Panc1 (cell line): Measurements from ENCODE around the gene FGD4. TPM values are rescaled to one million over a fixed set of nuclear protein-coding genes. Genes with fewer than 3 reads are reported as not detected.

Source experiments
- ATAC-seq: fragments of 200-7000 bp; cut with Tn5 transposase; 2 replicates; pipeline ENCODE4 v1.9.1; 2020; ENCODE audit warnings: mild to moderate bottlenecking, moderate library complexity
- BruUV-seq: library from RNA; stranded (reverse); fragments of 400-500 nt; replicated peaks from 2 replicates; lab custom pipeline; 2021; lab: Mats Ljungman, UMichigan
- CTCF ChIA-PET: fragments of 300-600 bp; sonication (Branson Sonifier 250); formaldehyde crosslinking; loops from one replicate; lab custom pipeline; 2022; ENCODE audit warnings: antibody characterized with exemption; lab: Charles Lee
- POLR2A ChIA-PET: fragments of 300-600 bp; sonication (Branson Sonifier 250); formaldehyde crosslinking; loops from one replicate; lab custom pipeline; 2022; ENCODE audit warnings: antibody characterized with exemption; lab: Charles Lee
- DNase-seq: peaks from one replicate; pipeline ENCODE4 v3.0.0-alpha.2; 2010; ENCODE audit warnings: low read depth, low spot score
- H3K27ac ChIP-seq: 2 replicates; pipeline ENCODE4 v1.5.1; 2011; ENCODE audit warnings: mild to moderate bottlenecking, low read length, inconsistent platforms
- H3K27me3 ChIP-seq: fragments of 200-500 bp; sonication (Bioruptor generic); 2 replicates; pipeline ENCODE4 v1.6.0; 2014; ENCODE audit warnings: low read length, inconsistent platforms; ENCODE audit not compliant: control insufficient read depth, insufficient read depth
- H3K36me3 ChIP-seq: fragments of 200-500 bp; sonication (Bioruptor generic); 2 replicates; pipeline ENCODE4 v1.5.1; 2014; ENCODE audit warnings: inconsistent platforms, mild to moderate bottlenecking, low read length, moderate library complexity; ENCODE audit not compliant: control insufficient read depth, insufficient read depth
- H3K4me1 ChIP-seq: 2 replicates; pipeline ENCODE4 v1.5.1; 2011; ENCODE audit warnings: inconsistent platforms, mild to moderate bottlenecking, low read length, moderate library complexity; ENCODE audit not compliant: control insufficient read depth, insufficient read depth
- H3K4me3 ChIP-seq, 2 experiments: 2 replicates each; pipeline ENCODE4 v1.5.1; 2011 to 2012; ENCODE audit warnings: low read depth in 2 of 2, low read length in 2 of 2, mild to moderate bottlenecking in 2 of 2, inconsistent platforms in 1 of 2, moderate library complexity in 1 of 2
- H3K9me3 ChIP-seq: fragments of 200-500 bp; sonication (Bioruptor generic); 2 replicates; pipeline ENCODE4 v1.5.1; 2014; ENCODE audit warnings: low read depth, mild to moderate bottlenecking, inconsistent platforms, low read length, moderate library complexity; ENCODE audit not compliant: control insufficient read depth, insufficient read depth
- CTCF ChIP-seq: fragments of 450-650 bp; IDR thresholded peaks from 2 replicates; pipeline ENCODE4 v1.5.1; 2017; ENCODE audit warnings: mild to moderate bottlenecking
- POLR2AphosphoS5 ChIP-seq: IDR thresholded peaks from 2 replicates; pipeline ENCODE4 v1.6.1; 2012; ENCODE audit warnings: mild to moderate bottlenecking, low read depth, low read length, moderate library complexity
- SIN3A ChIP-seq: IDR thresholded peaks from 2 replicates; pipeline ENCODE4 v1.6.1; 2012; ENCODE audit warnings: low read depth, mild to moderate bottlenecking, low read length, moderate library complexity, borderline replicate concordance; ENCODE audit not compliant: insufficient read depth
- TCF7L2 ChIP-seq: IDR thresholded peaks from 2 replicates; pipeline ENCODE4 v1.6.1; 2011; ENCODE audit warnings: mild to moderate bottlenecking, low read depth, low read length, inconsistent platforms
- in situ Hi-C: cut with HindIII; loops from 2 replicates; pipeline ENCODE4 v1.10.0; 2016; ENCODE audit warnings: low sequenced_read_pairs, low pct_unique_long_range_greater_than_20kb
- intact Hi-C: fragments of 100-400 bp; cut with micrococcal nuclease; formaldehyde crosslinking; loops from one replicate; pipeline ENCODE4 v1.10.0; 2022; ENCODE audit not compliant: unreplicated experiment
- total RNA-seq: library from RNA; stranded (reverse); gene quantifications from one replicate; pipeline ENCODE4 v1.2.1, GENCODE V29; 2021; ENCODE audit not compliant: unreplicated experiment
- TF ChIP-seq, protein P1 (sequence below), 2 experiments: IDR thresholded peaks; 2 replicates each; pipeline ENCODE4 v1.6.1; 2011 to 2012; ENCODE audit warnings: low read depth in 2 of 2, control low read depth in 1 of 2, low read length in 1 of 2, mild to moderate bottlenecking in 1 of 2, moderate library complexity in 1 of 2; ENCODE audit not compliant: insufficient read depth in 1 of 2

The FGD4 gene
- total RNA-seq, 1 experiment from 2014 or later = 5.0 TPM

GRCh38 chr12:32379667-32380066 lies 19.7 kb upstream of the FGD4 start:
- in situ Hi-C loops (no loop called here), intact Hi-C loops (no loop called here)
- Histone ChIP-seq H3K9me3 (no peaks in the 10 kb centered on the region), H3K4me1 (no peaks in the 10 kb centered on the region), H3K27ac (no peak overlapping the region), H3K36me3 (no peaks in the 10 kb centered on the region), H3K27me3 (peaks cover 18% of the 10 kb centered on the region; the same call in 1 of the 2 replicates), H3K4me3 (no peak overlapping the region)
- ChIA-PET CTCF (no interaction called here), POLR2A (no interaction called here)
- no peak for DNase-seq
- BruUV-seq = no TSS peak
- ATAC-seq = no peak
- TF ChIP-seq POLR2AphosphoS5 (no peak), SIN3A (no peak), TCF7L2 (no peak), CTCF (no peak)
- TF ChIP-seq, protein P1, sequence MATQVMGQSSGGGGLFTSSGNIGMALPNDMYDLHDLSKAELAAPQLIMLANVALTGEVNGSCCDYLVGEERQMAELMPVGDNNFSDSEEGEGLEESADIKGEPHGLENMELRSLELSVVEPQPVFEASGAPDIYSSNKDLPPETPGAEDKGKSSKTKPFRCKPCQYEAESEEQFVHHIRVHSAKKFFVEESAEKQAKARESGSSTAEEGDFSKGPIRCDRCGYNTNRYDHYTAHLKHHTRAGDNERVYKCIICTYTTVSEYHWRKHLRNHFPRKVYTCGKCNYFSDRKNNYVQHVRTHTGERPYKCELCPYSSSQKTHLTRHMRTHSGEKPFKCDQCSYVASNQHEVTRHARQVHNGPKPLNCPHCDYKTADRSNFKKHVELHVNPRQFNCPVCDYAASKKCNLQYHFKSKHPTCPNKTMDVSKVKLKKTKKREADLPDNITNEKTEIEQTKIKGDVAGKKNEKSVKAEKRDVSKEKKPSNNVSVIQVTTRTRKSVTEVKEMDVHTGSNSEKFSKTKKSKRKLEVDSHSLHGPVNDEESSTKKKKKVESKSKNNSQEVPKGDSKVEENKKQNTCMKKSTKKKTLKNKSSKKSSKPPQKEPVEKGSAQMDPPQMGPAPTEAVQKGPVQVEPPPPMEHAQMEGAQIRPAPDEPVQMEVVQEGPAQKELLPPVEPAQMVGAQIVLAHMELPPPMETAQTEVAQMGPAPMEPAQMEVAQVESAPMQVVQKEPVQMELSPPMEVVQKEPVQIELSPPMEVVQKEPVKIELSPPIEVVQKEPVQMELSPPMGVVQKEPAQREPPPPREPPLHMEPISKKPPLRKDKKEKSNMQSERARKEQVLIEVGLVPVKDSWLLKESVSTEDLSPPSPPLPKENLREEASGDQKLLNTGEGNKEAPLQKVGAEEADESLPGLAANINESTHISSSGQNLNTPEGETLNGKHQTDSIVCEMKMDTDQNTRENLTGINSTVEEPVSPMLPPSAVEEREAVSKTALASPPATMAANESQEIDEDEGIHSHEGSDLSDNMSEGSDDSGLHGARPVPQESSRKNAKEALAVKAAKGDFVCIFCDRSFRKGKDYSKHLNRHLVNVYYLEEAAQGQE (IDR thresholded peaks at IDR 0.05; ENCODE audit: insufficient read depth in 1 of 2, low read depth in 2 of 2, low read length in 1 of 2) = no peak

DNA sequence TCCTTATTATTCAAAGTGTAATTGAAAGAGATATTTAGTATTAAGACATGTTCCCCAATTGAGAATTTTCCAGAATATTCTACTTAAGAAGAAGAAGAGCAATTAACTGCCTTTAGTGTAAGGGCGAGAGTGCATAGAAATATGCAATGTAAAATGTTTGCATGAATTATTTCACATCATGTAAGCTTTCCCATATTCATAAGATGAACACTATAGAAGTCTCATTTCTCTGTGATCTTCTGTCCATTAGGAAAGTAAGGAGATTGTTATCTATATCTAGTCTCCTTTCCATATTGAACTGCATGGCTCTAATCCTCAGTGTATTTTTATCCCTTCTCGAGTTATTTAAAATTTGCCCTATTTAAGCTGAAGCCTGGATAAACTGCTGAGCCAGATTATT lies 17.1 kb upstream of the FGD4 start:
- POLR2A ChIA-PET = no interaction called here
- in situ Hi-C loops = no loop called here
- ATAC-seq = no peak

More for the DNA sequence above, 17.1 kb upstream of the FGD4 start:
- H3K4me3 ChIP-seq = no peak overlapping the region
- H3K36me3 ChIP-seq = no peaks in the 10 kb centered on the region
- TF ChIP-seq TCF7L2 (no peak), POLR2AphosphoS5 (no peak), CTCF (no peak)
- TF ChIP-seq, protein P1 (IDR thresholded peaks at IDR 0.05; ENCODE audit: insufficient read depth in 1 of 2, low read depth in 2 of 2, low read length in 1 of 2) = no peak
- no peak for DNase-seq
- intact Hi-C loops = no loop called here
- no peak overlapping the region for H3K27ac ChIP-seq
- no peaks in the 10 kb centered on the region for H3K4me1 ChIP-seq
- no peaks in the 10 kb centered on the region for H3K9me3 ChIP-seq
- BruUV-seq = no TSS peak
- CTCF ChIA-PET = no interaction called here
- H3K27me3 ChIP-seq = peaks cover 18% of the 10 kb centered on the region; the same call in 1 of the 2 replicates
